Tibial nerve (tissue), 4 donors: ENCODE measurements around the gene SRSF7. TPM values are rescaled to one million over a fixed set of nuclear protein-coding genes. Genes with fewer than 3 reads are reported as not detected.
"Not testable (repeated sequence)": the region's sequence is repeated elsewhere in the genome, so short reads cannot be mapped to it uniquely, and the experiment has no call there.

Experiments
- DNase-seq, 2 donors: peaks; one replicate each; pipeline ENCODE4 v3.0.0-alpha.2; 2019; ENCODE audit warnings: low spot score in 2 of 2
- H3K27ac ChIP-seq, 4 donors: fragments of 200-600 bp; sonication (generic) in 3 of 4; one replicate each; pipeline ENCODE4 v1.5.1; 2017 to 2019; ENCODE audit warnings: mild to moderate bottlenecking in 1 of 4
- H3K27me3 ChIP-seq, 2 donors: fragments of 200-600 bp; sonication (generic) in 1 of 2; one replicate each; pipeline versions ENCODE4 v1.5.1 to v1.6.0; 2017 to 2019
- H3K36me3 ChIP-seq, 3 donors: fragments of 200-600 bp; sonication (generic); one replicate each; pipeline ENCODE4 v1.5.1; 2018 to 2019
- H3K4me1 ChIP-seq, 4 donors: fragments of 200-600 bp; sonication (generic) in 3 of 4; one replicate each; pipeline ENCODE4 v1.5.1; 2017 to 2019
- H3K4me3 ChIP-seq, 4 donors: fragments of 200-600 bp; sonication (generic) in 3 of 4; one replicate each; pipeline ENCODE4 v1.5.1; 2017 to 2019; ENCODE audit warnings: mild to moderate bottlenecking in 1 of 4, moderate library complexity in 1 of 4
- H3K9me3 ChIP-seq, 4 donors: fragments of 200-600 bp; sonication (generic) in 3 of 4; one replicate each; pipeline ENCODE4 v1.5.1; 2017 to 2019
- EP300 ChIP-seq, 2 donors: sonication (generic); formaldehyde crosslinking; IDR thresholded peaks; one replicate each; pipeline ENCODE4 v1.6.1; 2017; ENCODE audit warnings: antibody characterized with exemption in 2 of 2, mild to moderate bottlenecking in 1 of 2
- POLR2A ChIP-seq, 2 donors: fragments of 450-650 bp; IDR thresholded peaks; one replicate each; pipeline ENCODE4 v1.6.1; 2017; ENCODE audit warnings: antibody characterized with exemption in 2 of 2, mild to moderate bottlenecking in 2 of 2, moderate library complexity in 2 of 2
- WGBS, 2 donors: methylation state at CpG; one replicate each; pipeline ENCODE4 v1.1.5; 2018; 5-methylcytosine and 5-hydroxymethylcytosine counted together
- total RNA-seq, 4 donors: library from RNA; depleted of rRNA; stranded (reverse); fragments of >200 nt; gene quantifications; one replicate each; pipeline ENCODE4 v1.1.0, GENCODE V29; 2016
- TF ChIP-seq, protein P1 (sequence below), 5 experiments: fragments of 200-600 bp in 3 of 5; fragments of 450-650 bp in 2 of 5; sonication (generic) in 3 of 5; IDR thresholded peaks; one replicate each; pipeline ENCODE4 v1.5.1; 2016 to 2019; ENCODE audit warnings: antibody characterized with exemption in 5 of 5, mild to moderate bottlenecking in 3 of 5, moderate library complexity in 2 of 5

The SRSF7 gene
- total RNA-seq, 4 donors from 2014 or later, result 62.6 to 85.5 (median 80.9) TPM

- H3K27me3 ChIP-seq, result no peaks in the 10 kb centered on the region
- 82 to 86% methylated on average over 5 of the region's 5 CpGs for WGBS, 2 donors
These were observed 42.4 kb upstream of the SRSF7 start for GRCh38 chr2:38793511-38793910.

GRCh38 chr2:38792751-38793150 is 41.6 kb upstream of the SRSF7 start:
- no peak for DNase-seq
- Histone ChIP-seq H3K27me3 (no peaks in the 10 kb centered on the region), H3K9me3 (no peaks in the 10 kb centered on the region), H3K4me1 (no peaks in the 10 kb centered on the region), H3K27ac (no peak overlapping the region), H3K4me3 (no peak overlapping the region), H3K36me3 (peaks cover 0 to 8% (median 0%) of the 10 kb centered on the region in 3 donors)
- WGBS, 2 donors, result 50% methylated on average over 2 of the region's 2 CpGs
- TF ChIP-seq, protein P1, sequence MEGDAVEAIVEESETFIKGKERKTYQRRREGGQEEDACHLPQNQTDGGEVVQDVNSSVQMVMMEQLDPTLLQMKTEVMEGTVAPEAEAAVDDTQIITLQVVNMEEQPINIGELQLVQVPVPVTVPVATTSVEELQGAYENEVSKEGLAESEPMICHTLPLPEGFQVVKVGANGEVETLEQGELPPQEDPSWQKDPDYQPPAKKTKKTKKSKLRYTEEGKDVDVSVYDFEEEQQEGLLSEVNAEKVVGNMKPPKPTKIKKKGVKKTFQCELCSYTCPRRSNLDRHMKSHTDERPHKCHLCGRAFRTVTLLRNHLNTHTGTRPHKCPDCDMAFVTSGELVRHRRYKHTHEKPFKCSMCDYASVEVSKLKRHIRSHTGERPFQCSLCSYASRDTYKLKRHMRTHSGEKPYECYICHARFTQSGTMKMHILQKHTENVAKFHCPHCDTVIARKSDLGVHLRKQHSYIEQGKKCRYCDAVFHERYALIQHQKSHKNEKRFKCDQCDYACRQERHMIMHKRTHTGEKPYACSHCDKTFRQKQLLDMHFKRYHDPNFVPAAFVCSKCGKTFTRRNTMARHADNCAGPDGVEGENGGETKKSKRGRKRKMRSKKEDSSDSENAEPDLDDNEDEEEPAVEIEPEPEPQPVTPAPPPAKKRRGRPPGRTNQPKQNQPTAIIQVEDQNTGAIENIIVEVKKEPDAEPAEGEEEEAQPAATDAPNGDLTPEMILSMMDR (IDR thresholded peaks at IDR 0.05), result no peak
- TF ChIP-seq POLR2A (IDR thresholded peaks at IDR 0.05), result no peak
- no peak for TF ChIP-seq EP300 (IDR thresholded peaks at IDR 0.05)

More at GRCh38 chr2:38793511-38793910, 42.4 kb upstream of the SRSF7 start:
- TF ChIP-seq EP300 (IDR thresholded peaks at IDR 0.05), result no peak
- TF ChIP-seq POLR2A (IDR thresholded peaks at IDR 0.05), result no peak
- TF ChIP-seq, protein P1 (IDR thresholded peaks at IDR 0.05), result no peak
- no peak overlapping the region for H3K27ac ChIP-seq
- peaks cover 0 to 16% (median 0%) of the 10 kb centered on the region in 3 donors for H3K36me3 ChIP-seq
- H3K9me3 ChIP-seq, result no peaks in the 10 kb centered on the region
- DNase-seq, result no peak
- no peak overlapping the region for H3K4me3 ChIP-seq
- H3K4me1 ChIP-seq, result no peaks in the 10 kb centered on the region

DNA sequence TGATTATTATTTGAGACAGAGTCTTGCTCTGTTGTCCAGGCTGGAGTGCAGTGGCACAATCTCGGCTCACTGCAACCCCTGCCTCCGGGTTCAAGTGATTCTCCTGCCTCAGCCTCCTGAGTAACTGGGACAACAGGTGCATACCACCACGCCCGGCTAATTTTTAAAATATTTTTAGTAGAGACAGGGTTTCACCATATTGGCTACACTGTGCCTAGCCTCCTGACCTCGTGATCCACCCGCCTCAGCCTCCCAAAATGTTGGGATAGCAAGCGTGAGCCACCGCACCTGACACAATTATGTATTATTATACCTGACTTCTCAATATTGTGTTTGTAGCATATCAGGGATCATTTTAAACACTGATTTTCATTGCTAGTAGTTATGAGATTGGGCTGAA is 41.2 kb upstream of the SRSF7 start:
- not testable (repeated sequence) for H3K36me3 ChIP-seq, H3K4me3 ChIP-seq, H3K27me3 ChIP-seq, H3K4me1 ChIP-seq, H3K9me3 ChIP-seq, DNase-seq, H3K27ac ChIP-seq
- 93 to 96% methylated on average over 8 of the region's 8 CpGs for WGBS, 2 donors

- Histone ChIP-seq H3K4me1 (no peaks in the 10 kb centered on the region), H3K9me3 (no peaks in the 10 kb centered on the region), H3K4me3 (no peak overlapping the region), H3K36me3 (no peaks in the 10 kb centered on the region), H3K27me3 (no peaks in the 10 kb centered on the region), H3K27ac (no peak overlapping the region)
- no peak for DNase-seq
- WGBS, 2 donors, result 71 to 96% methylated on average over 1 of the region's 1 CpG
- TF ChIP-seq EP300 (IDR thresholded peaks at IDR 0.05) (no peak), POLR2A (IDR thresholded peaks at IDR 0.05) (no peak)
- TF ChIP-seq, protein P1 (IDR thresholded peaks at IDR 0.05), result no peak
These were observed 40.6 kb upstream of the SRSF7 start for GRCh38 chr2:38791744-38792143.

DNA sequence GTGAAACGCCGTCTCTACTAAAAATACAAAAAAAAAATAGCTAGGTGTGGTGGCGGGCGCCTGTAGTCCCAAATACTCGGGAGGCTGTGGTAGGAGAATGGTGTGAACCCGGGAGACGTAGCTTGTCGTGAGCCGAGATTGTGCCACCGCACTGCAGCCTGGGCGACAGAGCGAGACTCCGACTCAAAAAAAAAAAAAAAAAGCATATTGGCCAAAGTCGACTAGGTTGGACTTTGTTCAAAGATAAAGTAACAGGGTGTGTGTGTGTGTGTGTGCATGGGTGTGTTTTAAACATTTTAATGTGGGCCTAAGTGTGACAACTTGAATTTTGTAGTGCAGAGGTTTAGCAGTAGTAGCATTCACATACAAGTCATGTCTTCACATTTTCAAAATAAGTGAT is 38.5 kb upstream of the SRSF7 start:
- no peak overlapping the region for H3K4me3 ChIP-seq
- H3K9me3 ChIP-seq, result no peaks in the 10 kb centered on the region
- no peak for TF ChIP-seq POLR2A (IDR thresholded peaks at IDR 0.05)
- TF ChIP-seq, protein P1 (IDR thresholded peaks at IDR 0.05), result no peak
- no peaks in the 10 kb centered on the region for H3K4me1 ChIP-seq
- no peaks in the 10 kb centered on the region for H3K27me3 ChIP-seq
- no peak overlapping the region for H3K27ac ChIP-seq
- no peak for DNase-seq
- H3K36me3 ChIP-seq, result no peaks in the 10 kb centered on the region
- 93 to 95% methylated on average over 14 of the region's 14 CpGs for WGBS, 2 donors

DNA sequence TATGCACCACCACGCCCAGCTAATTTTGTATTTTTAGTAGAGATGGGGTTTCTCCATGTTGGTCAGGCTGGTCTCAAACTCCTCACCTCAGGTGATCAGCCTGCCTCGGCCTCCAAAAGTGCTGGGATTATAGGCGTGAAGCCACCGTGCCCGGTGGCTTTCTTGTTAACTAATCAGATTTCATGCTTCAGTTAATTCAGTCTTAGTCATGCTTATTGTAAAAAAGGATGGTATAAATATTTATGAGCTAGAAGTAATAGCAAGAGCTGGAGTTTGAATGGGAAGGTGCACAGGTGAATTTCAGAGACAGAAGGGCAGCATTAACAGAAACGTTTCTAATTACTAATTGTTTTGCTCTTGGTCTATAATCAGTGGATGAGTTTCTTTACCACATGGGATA is 37.1 kb upstream of the SRSF7 start:
- no peaks in the 10 kb centered on the region for H3K27me3 ChIP-seq
- H3K27ac ChIP-seq, result no peak overlapping the region
- no peak for TF ChIP-seq EP300 (IDR thresholded peaks at IDR 0.05)
- TF ChIP-seq, protein P1 (IDR thresholded peaks at IDR 0.05), result no peak
- no peak for TF ChIP-seq POLR2A (IDR thresholded peaks at IDR 0.05)
- no peak for DNase-seq
- H3K4me1 ChIP-seq, result no peaks in the 10 kb centered on the region
- no peaks in the 10 kb centered on the region for H3K36me3 ChIP-seq
- 83 to 89% methylated on average over 6 of the region's 6 CpGs for WGBS, 2 donors
- H3K9me3 ChIP-seq, result no peaks in the 10 kb centered on the region
- H3K4me3 ChIP-seq, result no peak overlapping the region
